HG03558 (cell line): ENCODE data around the gene CCDC59.
"Not testable (repeated sequence)": the region's sequence is repeated elsewhere in the genome, so short reads cannot be mapped to it uniquely, and the experiment has no call there.

Experiments
- ATAC-seq: cut with Tn5 transposase; IDR thresholded peaks from one replicate; pipeline ENCODE4 v1.9.1; 2021; ENCODE audit warnings: moderate number of reproducible peaks; ENCODE audit not compliant: unreplicated experiment; ENCODE audit errors: extremely low read depth

The CCDC59 gene

DNA sequence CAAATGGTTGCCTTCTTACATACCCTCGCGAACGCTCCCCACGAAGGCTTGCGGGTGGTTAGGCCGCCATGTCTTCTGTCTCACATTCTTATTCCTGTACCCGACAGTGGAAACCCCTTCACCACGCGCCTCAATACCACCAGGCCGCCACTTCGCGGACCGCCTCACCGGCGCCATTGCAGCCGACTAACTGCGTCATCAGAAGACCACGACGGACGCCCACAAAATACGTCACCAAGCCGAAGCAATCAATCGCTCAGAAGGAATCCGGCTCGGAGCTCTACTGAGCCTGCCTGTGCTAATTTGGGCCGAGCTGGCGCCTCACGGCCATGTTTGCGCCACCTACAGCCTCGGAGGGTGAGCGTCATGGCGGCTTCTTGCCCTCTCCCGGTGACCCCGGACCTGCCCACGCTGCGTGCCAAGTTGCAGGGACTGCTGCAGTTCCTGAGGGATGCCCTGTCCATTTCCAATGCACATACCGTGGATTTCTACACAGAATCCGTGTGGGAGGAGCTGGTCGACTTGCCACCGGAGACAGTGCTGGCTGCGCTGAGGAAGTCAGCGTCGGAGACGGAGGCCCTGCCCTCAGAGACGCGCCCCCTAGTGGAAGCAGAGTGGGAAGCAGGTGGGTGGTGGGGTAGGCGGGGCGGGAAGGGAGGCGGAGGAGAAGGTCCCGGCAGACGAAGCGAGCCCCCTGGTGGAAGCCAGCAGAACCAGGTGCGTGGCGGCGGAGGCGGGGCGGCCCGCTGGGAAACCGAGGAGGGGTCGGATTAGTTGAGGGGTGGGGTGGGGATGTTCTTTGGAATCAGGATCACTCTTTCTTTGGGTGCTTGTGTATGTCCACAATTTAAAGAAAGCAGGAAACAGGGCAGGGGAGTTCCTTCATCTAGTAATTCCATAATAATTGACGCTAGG, at the start of gene CCDC59, which contains the start of gene METTL25:
Gene CCDC59, minus strand, starts transcription at position 188 of the 915 bp plus-strand sequence. Its CDS starts 11 bp downstream, at position 177.
Gene METTL25, plus strand, starts transcription at position 330 of the 915 bp plus-strand sequence. Its CDS starts 37 bp downstream, at position 367.
- ATAC-seq, result peak; percentile 93

GRCh38 chr12:82407481-82407880, 49.3 kb upstream of the CCDC59 start:
- no peak for ATAC-seq

DNA sequence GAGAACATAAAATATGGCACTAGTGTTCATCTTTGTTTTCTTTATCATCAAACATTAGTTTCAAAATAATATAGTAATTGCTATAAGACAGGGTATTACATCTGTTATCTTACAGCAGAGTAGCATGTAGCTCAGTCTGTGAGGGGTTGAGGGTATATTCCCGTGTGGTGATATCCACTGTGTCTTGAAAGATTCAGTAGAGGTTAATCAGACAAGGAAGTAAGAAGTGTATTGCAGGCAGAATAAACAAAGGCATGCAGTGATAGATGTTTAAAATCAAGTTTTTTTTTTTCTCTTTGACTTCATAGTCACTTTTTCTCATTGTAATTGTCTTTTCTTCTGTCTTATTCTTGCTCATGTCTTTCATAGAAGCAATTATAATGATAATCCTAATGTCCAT, 48.5 kb upstream of the CCDC59 start:
- ATAC-seq, result no peak

DNA sequence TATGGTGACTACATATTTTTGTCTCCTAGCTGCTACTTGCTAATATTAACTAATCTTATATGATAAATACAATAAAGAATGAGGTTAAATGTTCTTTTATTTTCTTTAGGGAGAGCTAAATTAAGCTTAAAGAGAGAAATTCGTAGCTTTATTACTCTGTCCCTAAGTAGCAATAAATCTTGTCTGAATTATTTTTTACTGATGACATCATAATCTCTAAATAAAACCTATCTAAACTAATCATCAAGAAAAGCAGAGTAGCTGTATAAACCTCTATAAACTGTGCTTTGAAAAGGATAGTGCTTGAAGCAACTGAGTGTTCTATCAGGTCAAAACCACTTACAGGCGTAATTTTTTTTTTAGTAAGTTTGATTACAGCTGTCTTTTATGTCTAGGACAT, 42.6 kb upstream of the CCDC59 start:
- ATAC-seq, result no peak

- no peak for ATAC-seq
These were observed 40.7 kb upstream of the CCDC59 start for GRCh38 chr12:82398879-82399278.

DNA sequence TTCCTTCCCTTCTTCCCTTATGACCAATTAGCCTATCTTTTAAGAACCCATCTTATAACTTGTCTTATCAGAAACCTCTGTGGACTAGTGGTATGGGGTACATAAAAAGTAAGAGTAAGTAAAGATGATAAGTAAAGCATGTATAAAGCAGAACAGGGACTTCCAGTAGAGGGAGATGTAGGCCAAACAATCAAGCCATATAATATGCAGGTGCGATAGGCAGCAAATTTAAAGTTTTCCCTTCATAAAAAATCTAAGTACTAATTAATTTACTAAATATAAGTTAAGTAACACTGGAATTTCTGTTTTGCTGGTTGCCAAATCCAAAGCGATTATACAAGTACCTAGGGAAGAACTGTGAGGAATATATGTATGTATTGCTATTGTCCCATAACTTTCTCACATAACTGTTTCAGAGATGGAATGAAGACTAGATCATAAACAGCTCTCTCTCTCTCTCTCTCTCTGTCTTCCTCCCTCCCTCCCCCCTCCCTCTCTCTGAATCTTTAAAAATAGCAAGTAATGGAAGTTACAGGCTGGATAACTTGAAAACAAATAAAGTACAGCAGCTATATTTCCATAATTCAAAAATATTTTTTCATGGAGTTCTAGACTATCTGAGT, 25.9 kb upstream of the CCDC59 start:
- no peak for ATAC-seq

DNA sequence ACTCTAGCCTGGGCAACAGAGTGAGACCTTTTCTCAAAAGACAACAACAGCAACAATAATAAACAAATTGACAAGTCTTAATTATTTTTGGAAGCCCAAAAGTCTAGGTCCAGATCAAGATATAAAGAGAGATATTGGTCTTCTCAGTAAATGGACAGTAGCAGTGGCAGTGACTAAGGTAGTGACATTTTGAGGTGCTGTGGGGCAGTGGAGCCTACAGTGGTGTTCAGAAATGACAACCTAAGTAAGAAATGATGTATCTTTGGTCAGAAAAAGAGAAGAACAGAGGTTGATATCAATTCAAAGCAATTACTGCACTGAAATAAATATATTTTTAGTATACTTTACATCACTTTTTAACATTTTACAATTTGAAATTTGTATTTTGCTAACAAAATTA, 20.8 kb upstream of the CCDC59 start:
- no peak for ATAC-seq

GRCh38 chr12:82375201-82375600, 17.0 kb upstream of the CCDC59 start:
- no peak for ATAC-seq

DNA sequence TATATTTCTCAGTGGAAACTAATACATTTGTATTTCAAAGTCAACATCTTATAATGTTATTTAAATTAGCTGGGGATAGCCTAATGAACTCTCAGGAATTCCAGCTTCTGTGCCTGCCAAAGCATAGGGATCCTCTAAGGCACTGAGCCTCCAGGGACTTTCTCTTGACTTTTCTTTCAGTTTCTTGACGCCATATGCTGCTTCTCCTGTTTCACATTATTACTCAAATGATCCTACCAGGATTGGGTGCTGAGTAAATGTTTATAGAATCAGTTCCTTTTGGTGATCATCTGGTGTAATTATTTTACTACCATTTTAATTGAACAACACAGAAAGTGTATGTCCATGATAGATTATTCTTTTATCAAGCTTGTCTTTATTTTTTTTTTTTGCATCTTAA, 8.0 kb upstream of the CCDC59 start:
- ATAC-seq, result no peak

- no peak for ATAC-seq
These were observed 5.8 kb upstream of the CCDC59 start for GRCh38 chr12:82363990-82364389.

GRCh38 chr12:82361461-82361915, 3.3 kb upstream of the CCDC59 start:
- ATAC-seq, result no peak

GRCh38 chr12:82360834-82361233, 2.6 kb upstream of the CCDC59 start:
- not testable (repeated sequence) for ATAC-seq

DNA sequence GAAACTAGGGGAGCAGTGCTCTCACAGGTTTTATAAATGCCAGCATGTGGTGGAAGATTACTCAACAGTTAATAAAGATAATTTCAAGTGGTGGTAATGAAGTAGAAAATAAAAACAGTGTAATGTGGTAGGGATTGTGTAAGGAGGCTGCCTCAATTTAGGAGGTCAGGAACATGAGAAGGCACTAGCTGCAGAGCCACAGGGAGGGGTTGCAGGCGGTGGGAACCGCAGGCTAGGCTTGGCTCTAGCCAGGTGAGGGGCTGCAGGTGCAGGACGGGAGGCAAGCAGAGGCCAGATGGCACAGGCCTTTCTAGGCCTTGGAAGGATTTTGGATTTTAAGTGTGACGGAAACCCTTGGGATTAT, 910 bp upstream of the CCDC59 start:
- ATAC-seq, result no peak

DNA sequence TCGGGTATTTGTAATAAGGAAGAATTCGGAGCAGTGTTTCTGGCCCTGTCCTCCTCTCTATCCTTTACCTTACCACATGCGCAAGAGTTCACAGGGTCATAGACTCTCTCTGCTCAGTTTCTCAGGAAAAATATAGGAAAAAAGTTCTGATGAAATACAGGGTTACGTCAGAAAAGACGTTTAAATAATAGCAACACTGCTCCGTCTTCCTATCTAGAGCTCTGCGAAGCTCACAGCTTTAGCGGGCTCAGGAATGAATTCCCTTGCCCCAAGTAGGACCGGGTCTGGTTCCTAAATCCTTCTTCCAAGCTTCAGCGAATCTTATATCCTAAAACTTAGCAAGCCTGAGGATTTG, 365 bp downstream of the CCDC59 start:
- ATAC-seq, result no peak

- no peak for ATAC-seq
These were observed 847 bp downstream of the CCDC59 start for GRCh38 chr12:82357340-82357739.

DNA sequence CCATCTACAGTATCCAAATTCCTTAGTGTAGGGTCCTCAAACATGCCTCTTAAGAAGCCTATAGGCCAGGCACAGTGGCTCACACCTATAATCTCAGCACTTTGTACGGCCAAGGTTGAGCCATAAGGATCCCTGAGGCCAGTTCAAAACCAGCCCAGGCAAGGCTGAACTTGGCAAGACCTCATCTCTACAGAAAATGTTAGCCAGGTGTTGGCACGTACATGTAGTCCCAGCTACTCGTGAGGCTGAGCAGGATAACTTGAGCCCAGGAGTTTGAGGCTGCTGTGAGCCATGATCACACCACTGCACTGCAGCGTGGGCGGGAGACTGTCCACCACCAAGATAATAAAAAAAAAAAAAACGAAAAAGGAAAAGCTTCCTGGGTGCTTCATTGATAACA, 6.8 kb downstream of the CCDC59 start:
- ATAC-seq, result no peak

- no peak for ATAC-seq
These were observed 8.0 kb downstream of the CCDC59 start for GRCh38 chr12:82350161-82350560.

DNA sequence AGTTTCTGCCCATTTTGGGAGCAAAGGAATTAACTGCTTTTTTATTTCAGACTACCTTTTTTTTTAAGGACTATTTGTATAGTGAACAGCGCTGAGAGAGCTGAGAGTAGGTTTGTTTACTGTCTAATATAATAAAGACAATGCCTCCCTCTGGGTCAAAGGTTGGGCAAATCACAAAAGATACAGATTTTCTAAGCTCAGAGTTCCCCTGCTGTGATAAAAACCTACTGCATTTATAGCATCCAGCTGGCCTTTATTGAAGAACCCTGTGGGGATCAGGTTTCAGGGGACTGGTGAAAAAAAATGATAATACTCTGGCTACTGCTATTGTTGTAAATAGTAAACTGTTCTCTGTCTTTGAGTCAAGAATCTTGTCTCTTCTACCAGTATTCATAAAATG, 28.7 kb downstream of the CCDC59 start:
- no peak for ATAC-seq

DNA sequence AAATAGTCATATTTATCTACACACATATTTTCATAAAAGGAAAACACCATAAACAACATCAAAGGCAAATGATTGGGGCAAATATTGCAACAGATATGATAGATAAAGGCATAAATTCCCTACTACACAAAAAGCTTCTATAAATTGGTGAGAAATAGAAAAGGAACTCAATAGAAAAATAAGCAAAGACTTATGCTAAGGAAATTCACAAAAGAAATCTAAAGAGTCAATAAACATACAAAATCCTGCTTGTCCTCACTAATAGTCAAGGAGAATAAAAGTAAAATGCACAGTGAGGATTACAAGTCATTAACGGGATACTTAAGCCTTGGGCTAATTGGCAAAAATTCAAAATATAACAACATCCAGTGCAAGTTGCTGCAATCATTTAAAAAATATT, 30.3 kb downstream of the CCDC59 start:
- no peak for ATAC-seq

DNA sequence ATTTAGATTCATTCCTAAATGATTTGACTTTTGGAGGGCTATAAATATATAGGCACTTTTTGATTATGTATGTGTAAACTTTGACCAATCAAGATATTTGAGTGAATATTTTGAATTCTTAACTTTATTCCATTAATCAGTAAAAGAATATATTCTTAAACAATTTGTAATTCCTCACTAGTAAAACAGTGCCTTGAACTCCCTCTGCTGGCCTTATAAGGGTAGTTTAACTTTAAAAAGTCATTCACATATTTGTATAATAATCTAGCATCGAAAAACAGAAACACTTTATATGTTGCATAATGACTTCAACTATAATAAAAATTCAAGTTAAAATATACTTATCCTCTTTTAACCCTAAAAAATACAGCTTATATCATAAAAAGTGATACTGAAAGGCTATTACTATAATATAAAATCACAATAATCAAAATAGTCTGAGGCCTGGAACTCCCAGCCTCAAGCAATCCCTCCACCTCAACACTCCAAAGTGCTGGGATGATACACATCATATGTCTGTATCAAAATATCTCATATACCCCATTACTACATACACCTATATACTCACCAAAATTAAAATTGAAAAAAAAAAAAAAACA, 31.2 kb downstream of the CCDC59 start:
- ATAC-seq, result no peak
